Ecto neural progenitor cell (in vitro differentiated cells): Measurements from ENCODE around the gene FAM184A.

Experiments
- DNase-seq: peaks from one replicate; pipeline ENCODE4 v3.0.0-alpha.2; 2018; ENCODE audit warnings: low spot score

The FAM184A gene

GRCh38 chr6:119096721-119097565, 18.5 kb upstream of the FAM184A start:
- DNase-seq = no peak

GRCh38 chr6:119090256-119090655, 11.8 kb upstream of the FAM184A start:
- no peak for DNase-seq

DNA sequence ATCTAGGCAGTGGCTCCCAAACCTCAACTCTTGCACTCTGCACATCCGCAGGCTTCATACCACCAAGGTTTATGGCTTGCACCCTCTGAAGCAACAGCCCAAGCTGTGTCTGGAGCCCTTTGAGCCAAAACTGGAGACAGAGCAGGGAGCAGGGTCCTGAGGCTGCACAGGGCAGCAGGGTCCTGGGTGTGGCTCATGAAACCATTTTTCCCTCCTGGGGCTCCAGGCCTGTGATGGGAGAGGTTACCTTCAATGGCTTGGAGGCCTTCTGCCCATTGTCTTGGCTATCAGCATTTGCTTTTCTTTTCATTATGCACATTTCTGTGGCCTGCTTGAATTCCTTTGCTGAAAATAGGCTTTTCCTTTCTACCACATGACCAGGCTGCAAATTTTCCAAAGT, 6.3 kb upstream of the FAM184A start:
- DNase-seq = no peak

GRCh38 chr6:119083007-119083406, 4.5 kb upstream of the FAM184A start:
- no peak for DNase-seq

- DNase-seq = no peak
These were observed 882 bp upstream of the FAM184A start for GRCh38 chr6:119079283-119079809.

GRCh38 chr6:119077643-119078375, 655 bp downstream of the FAM184A start:
- peak; percentile 69 for DNase-seq

GRCh38 chr6:119077391-119077642, 1.1 kb downstream of the FAM184A start:
- DNase-seq = no peak

DNA sequence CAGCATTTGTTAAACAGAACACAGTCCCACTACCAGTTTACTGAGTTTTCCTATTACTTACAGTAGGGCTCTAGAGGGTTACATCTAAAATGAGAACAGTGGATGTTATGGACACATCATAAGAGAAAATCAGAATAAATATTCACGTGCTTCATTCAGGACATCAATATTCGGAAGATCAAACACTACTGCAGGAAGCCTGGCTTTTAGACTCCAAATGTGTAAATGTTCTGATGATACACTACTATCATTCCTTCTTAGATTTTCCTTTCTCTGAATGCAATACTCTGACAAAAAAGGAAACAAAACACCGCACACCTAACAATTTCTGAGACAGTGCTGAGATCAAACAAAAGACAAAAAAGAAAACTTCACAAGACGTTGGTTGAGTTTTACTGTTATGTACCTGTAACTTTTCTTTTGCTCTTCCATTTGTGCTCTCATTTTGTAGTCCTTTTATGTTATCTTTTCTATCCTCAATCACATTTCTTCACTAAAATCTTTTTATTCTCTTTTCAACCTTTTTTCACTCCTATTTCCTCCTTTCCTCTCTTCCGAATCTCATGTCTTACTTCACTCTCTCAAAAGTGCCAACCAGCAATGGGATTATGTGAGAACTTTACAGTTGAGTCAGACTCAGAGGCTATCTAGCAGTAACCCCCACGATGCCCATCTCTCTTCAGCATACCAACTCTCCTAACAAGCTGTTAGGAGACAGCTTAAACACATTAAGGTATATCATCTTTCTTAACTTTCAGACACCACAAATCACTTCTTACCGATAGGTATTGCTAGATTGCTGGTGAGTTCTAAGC, 1.7 kb downstream of the FAM184A start:
- no peak for DNase-seq

DNA sequence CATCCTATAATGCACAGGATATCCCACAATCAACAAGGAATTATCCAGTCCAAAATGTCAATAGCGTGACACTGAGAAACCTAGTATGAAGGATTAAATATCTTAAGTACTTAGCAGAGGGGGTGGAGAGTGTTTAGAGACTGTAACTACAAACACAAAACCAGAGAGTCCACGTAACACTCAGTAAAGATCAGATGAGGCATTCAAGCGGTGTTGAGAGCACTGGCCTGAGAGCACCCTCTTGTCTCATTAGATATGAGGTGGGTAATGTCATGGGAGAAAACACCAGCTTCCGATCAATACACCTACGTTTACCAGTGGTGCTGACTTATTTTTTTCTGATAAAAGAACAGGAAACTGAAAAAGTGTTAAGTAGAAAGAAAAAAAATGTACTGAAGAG, 2.3 kb downstream of the FAM184A start:
- DNase-seq = no peak

- no peak for DNase-seq
These were observed 3.1 kb downstream of the FAM184A start for GRCh38 chr6:119075200-119075981.

- DNase-seq = no peak
These were observed 5.0 kb downstream of the FAM184A start for GRCh38 chr6:119073307-119074051.

- no peak for DNase-seq
These were observed 6.9 kb downstream of the FAM184A start for GRCh38 chr6:119071576-119071975.

- DNase-seq = no peak
These were observed 11.4 kb downstream of the FAM184A start for GRCh38 chr6:119067091-119067490.

DNA sequence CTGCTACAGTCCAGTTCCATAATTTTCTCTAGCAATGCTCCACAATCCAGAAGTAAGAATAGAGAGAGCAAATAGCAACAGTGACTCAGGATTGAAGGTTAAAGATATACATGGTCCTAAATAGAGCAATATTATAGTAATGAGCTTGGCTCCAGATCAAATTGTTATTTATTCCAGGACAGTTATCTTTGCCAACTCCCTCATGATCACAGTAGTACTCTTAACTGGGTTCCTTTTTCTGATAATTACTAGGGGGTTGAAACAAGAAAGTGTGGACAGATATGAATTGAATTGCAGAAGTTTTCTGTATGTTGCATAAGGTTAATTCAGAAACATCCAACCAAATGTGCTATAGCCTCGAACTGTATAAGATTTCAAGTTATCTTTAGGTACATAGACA, 11.9 kb downstream of the FAM184A start:
- no peak for DNase-seq

GRCh38 chr6:119065955-119066354, 12.5 kb downstream of the FAM184A start:
- no peak for DNase-seq

GRCh38 chr6:119065382-119065781, 13.1 kb downstream of the FAM184A start:
- no peak for DNase-seq

GRCh38 chr6:119063491-119063890, 15.0 kb downstream of the FAM184A start:
- no peak for DNase-seq

DNA sequence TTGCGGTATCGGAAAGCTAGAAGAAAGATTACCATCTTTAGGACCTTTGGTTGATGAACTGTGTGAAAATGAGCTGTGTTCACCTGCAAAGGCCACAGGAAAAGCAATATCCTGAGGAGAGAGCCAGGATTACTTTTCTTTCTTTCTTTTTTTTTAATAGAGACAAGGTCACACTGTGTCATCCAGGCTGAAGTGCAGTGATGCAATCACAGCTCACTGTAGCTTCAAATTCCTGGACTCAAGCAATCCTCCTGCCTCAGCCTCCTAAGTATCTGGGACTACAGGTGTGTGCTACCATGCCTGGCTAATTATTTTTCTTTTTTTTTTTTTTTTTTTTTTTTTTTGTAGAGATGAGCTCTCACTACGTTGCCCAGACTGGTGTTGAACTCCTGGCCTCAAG, 17.2 kb downstream of the FAM184A start:
- DNase-seq = no peak

GRCh38 chr6:119060255-119060907, 18.1 kb downstream of the FAM184A start:
- DNase-seq = no peak

DNA sequence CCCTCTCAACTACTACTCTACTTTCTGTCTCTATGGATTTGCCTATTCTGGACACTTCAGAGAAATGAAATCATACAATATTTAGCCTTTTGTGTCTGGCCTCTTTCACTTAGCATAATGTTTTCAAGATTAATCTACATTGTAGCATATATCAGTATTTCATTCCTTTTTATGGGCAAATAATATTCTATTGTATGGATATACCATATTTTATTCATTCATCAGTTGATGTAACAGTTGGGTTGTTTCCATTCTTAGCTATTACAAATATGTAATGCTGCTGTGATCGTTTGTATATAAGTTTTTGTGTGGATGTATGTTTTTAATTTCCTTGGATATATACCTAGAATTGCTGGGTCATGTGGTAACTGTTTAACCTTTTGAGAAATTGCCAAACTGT, 23.4 kb downstream of the FAM184A start:
- no peak for DNase-seq

- DNase-seq = no peak
These were observed 25.5 kb downstream of the FAM184A start for GRCh38 chr6:119052987-119053386.
